ENCODE results near the gene IMPA2. TPM values are rescaled to one million over a fixed set of nuclear protein-coding genes. Genes with fewer than 3 reads are reported as not detected.
A peak's percentile ranks its signal among the peaks of the same experiment; 100 is the strongest.

IMPA2 gene
- total RNA-seq, 1 donor from 2014 or later, result 41.9 TPM

- no peaks in the 10 kb centered on the region for H3K9me3 Mint-ChIP-seq
Observed at GRCh38 chr18:11993264-11993916, 12.1 kb downstream of the IMPA2 start.

DNA sequence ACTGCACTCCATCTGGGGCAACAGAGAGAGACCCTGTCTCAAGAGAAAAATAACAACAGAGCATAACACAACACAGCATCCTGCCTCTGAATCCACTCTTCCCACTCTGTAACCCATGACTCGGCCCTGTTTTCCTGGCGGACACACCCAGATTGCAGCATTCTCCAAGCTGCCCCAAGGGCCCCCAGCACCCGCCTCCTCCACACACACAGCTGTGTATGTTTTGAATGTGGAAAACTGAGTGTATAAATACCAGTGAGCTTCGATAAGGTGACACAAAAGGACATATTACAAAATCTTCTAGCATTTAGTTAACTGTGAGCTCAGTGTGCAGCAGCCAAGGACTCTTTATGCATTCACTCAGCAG lies 13.0 kb downstream of the IMPA2 start:
- peaks cover 60% of the 10 kb centered on the region for H3K4me1 Mint-ChIP-seq

More at GRCh38 chr18:11993264-11993916, 12.1 kb downstream of the IMPA2 start:
- H3K4me3 ChIP-seq, result no peak overlapping the region
- H3K9ac ChIP-seq, result no peak overlapping the region
- H3K27ac ChIP-seq, result no peak overlapping the region
- no peaks in the 10 kb centered on the region for H3K36me3 ChIP-seq
- peaks cover 79% of the 10 kb centered on the region for H3K79me2 ChIP-seq (ENCODE audit: low read depth)
- no peak for DNase-seq (ENCODE audit: low spot score)
- H3K4me1 ChIP-seq, result peaks cover 21% of the 10 kb centered on the region
- Mint-ChIP-seq H3K4me3 (no peak overlapping the region), H3K4me1 (peaks cover 61% of the 10 kb centered on the region), H3K27ac (no peak overlapping the region), H3K36me3 (peaks cover 5% of the 10 kb centered on the region), H3K27me3 (ENCODE audit: insufficient read depth, low read depth) (peaks cover 5% of the 10 kb centered on the region)
- no peaks in the 10 kb centered on the region for H3K9me3 ChIP-seq (ENCODE audit: low read depth)
- H2AFZ ChIP-seq (replicated peaks), result no peak overlapping the region
- H3K4me2 ChIP-seq, result no peak overlapping the region
- TF ChIP-seq EZH2 (IDR thresholded peaks at IDR 0.05) (no peak), EZH2phosphoT487 (IDR thresholded peaks at IDR 0.05) (no peak), CTCF (IDR thresholded peaks at IDR 0.05) (no peak)
- H3K27me3 ChIP-seq, result no peaks in the 10 kb centered on the region
- H4K20me1 ChIP-seq (ENCODE audit: low read depth), result peaks cover 88% of the 10 kb centered on the region
- H3F3A ChIP-seq (ENCODE audit: low read depth), result peaks cover 4% of the 10 kb centered on the region

GRCh38 chr18:11994703-11995444 lies 13.6 kb downstream of the IMPA2 start:
- Mint-ChIP-seq H3K9me3 (no peaks in the 10 kb centered on the region), H3K27me3 (ENCODE audit: insufficient read depth, low read depth) (peaks cover 5% of the 10 kb centered on the region)
- DNase-seq (ENCODE audit: low spot score), result peak; percentile 41

More for the DNA sequence above, 13.0 kb downstream of the IMPA2 start:
- Mint-ChIP-seq H3K27ac (peak overlapping the region; percentile 36), H3K36me3 (peaks cover 3% of the 10 kb centered on the region), H3K27me3 (ENCODE audit: insufficient read depth, low read depth) (peaks cover 5% of the 10 kb centered on the region), H3K9me3 (no peaks in the 10 kb centered on the region), H3K4me3 (no peak overlapping the region)
- TF ChIP-seq EZH2phosphoT487 (IDR thresholded peaks at IDR 0.05), result no peak
- Histone ChIP-seq H3K4me3 (no peak overlapping the region), H3K79me2 (ENCODE audit: low read depth) (peaks cover 70% of the 10 kb centered on the region), H3K9me3 (ENCODE audit: low read depth) (no peaks in the 10 kb centered on the region), H3K4me2 (no peak overlapping the region), H3K36me3 (no peaks in the 10 kb centered on the region), H4K20me1 (ENCODE audit: low read depth) (peaks cover 81% of the 10 kb centered on the region), H3K4me1 (peaks cover 16% of the 10 kb centered on the region), H3K27me3 (no peaks in the 10 kb centered on the region), H3K9ac (no peak overlapping the region), H2AFZ (replicated peaks) (no peak overlapping the region), H3K27ac (no peak overlapping the region), H3F3A (ENCODE audit: low read depth) (peaks cover 4% of the 10 kb centered on the region)
- DNase-seq (ENCODE audit: low spot score), result no peak

More at GRCh38 chr18:11994703-11995444, 13.6 kb downstream of the IMPA2 start:
- H3K27ac Mint-ChIP-seq, result peak overlapping the region; percentile 36
- Histone ChIP-seq H4K20me1 (ENCODE audit: low read depth) (peaks cover 75% of the 10 kb centered on the region), H3K4me1 (peaks cover 11% of the 10 kb centered on the region), H2AFZ (replicated peaks) (no peak overlapping the region), H3K4me2 (peak overlapping the region; percentile 58), H3F3A (ENCODE audit: low read depth) (peaks cover 4% of the 10 kb centered on the region), H3K27me3 (no peaks in the 10 kb centered on the region), H3K79me2 (ENCODE audit: low read depth) (peaks cover 64% of the 10 kb centered on the region), H3K36me3 (no peaks in the 10 kb centered on the region), H3K9me3 (ENCODE audit: low read depth) (no peaks in the 10 kb centered on the region), H3K4me3 (no peak overlapping the region), H3K9ac (no peak overlapping the region), H3K27ac (no peak overlapping the region)
- TF ChIP-seq CTCF (IDR thresholded peaks at IDR 0.05), result no peak
- no peak for TF ChIP-seq EZH2 (IDR thresholded peaks at IDR 0.05)
- H3K36me3 Mint-ChIP-seq, result peaks cover 3% of the 10 kb centered on the region
- H3K4me1 Mint-ChIP-seq, result peaks cover 55% of the 10 kb centered on the region
- no peak overlapping the region for H3K4me3 Mint-ChIP-seq

Measured in neural progenitor cell (in vitro differentiated cells).